H1 (cell line): ENCODE results near the gene CDH22. TPM values are rescaled to one million over a fixed set of nuclear protein-coding genes. Genes with fewer than 3 reads are reported as not detected.

Experiments used
- CHD7 ChIP-seq: fragments of 300-600 bp; sonication (generic); IDR thresholded peaks from 2 replicates; pipeline ENCODE4 v1.7.1; 2012; ENCODE audit warnings: low read length, moderate library complexity, mild to moderate bottlenecking, inconsistent platforms; ENCODE audit not compliant: insufficient replicate concordance
- EGR1 ChIP-seq: IDR thresholded peaks from 2 replicates; pipeline ENCODE4 v1.6.1; 2011; ENCODE audit warnings: low read depth, low read length, borderline replicate concordance
- GABPA ChIP-seq: IDR thresholded peaks from 2 replicates; pipeline ENCODE4 v1.6.1; 2011; ENCODE audit warnings: mild to moderate bottlenecking, low read length, moderate library complexity, borderline replicate concordance; ENCODE audit not compliant: insufficient read depth
- NANOG ChIP-seq: IDR thresholded peaks from 2 replicates; pipeline ENCODE4 v1.6.1; 2011; ENCODE audit warnings: low read length, low read depth, mild to moderate bottlenecking, inconsistent platforms; ENCODE audit not compliant: insufficient read depth, poor library complexity, severe bottlenecking
- RAD21 ChIP-seq, 2 experiments: IDR thresholded peaks in 1 of 2; conservative IDR thresholded peaks in 1 of 2; 2 replicates each; pipeline ENCODE4 v1.6.1; 2011; ENCODE audit warnings: low read depth in 2 of 2, low read length in 2 of 2, improper control_type of control experiment in 1 of 2, inconsistent platforms in 1 of 2, mild to moderate bottlenecking in 1 of 2, moderate library complexity in 1 of 2
- RNF2 ChIP-seq: fragments of 200-900, 300-1000 bp; sonication (generic); IDR thresholded peaks from 2 replicates; pipeline ENCODE4 v1.7.1; 2016; ENCODE audit warnings: borderline replicate concordance, low read depth, mild to moderate bottlenecking, antibody characterized with exemption, low read length; ENCODE audit not compliant: poor library complexity, severe bottlenecking; ENCODE audit errors: missing control alignments
- TAF7 ChIP-seq: optimal IDR thresholded peaks from 2 replicates; pipeline ENCODE3; 2011; ENCODE audit warnings: low read depth, mild to moderate bottlenecking, inconsistent platforms, low read length, moderate library complexity, borderline replicate concordance
- TCF12 ChIP-seq: IDR thresholded peaks from 2 replicates; pipeline ENCODE4 v1.6.1; 2011; ENCODE audit warnings: low read depth, mild to moderate bottlenecking, low read length
- polyA plus RNA-seq, 7 experiments: library from polyadenylated mRNA; depleted of rRNA in 3 of 7; stranded (reverse) in 5 of 7; unstranded in 2 of 7; fragments of >200 nt in 5 of 7; fragments of 200-250 nt in 2 of 7; gene quantifications; 1 replicate in 5 of 7; 2 replicates in 1 of 7; 4 replicates in 1 of 7; pipeline versions ENCODE4 v1.2.1 to v1.2.3, GENCODE V29; 2011 to 2013; ENCODE audit warnings: missing spikeins in 2 of 7, mixed read lengths in 2 of 7
- total RNA-seq: library from RNA; stranded (reverse); fragmentation: NEBNext Ultra II Directional; extraction: Animal tissue kit (Norgen Biotek cat#: 25700); gene quantifications from 2 replicates; pipeline ENCODE4 v1.2.1, GENCODE V29; 2021

CDH22 gene
- total and polyA plus RNA-seq, 2 of the 8 experiments (the other 6 are each of a cell fraction or from before 2014, with no cell fraction given): 0.35 to 0.39 TPM

GRCh38 chr20:46210672-46211330, 97.5 kb downstream of the CDH22 start (continued):
- no peak for TF ChIP-seq CHD7
- no peak for TF ChIP-seq GABPA
- no peak for TF ChIP-seq RNF2
- no peak for TF ChIP-seq TAF7
- no peak for TF ChIP-seq EGR1
- TF ChIP-seq RAD21 (IDR thresholded peaks at IDR 0.05 in 1 of 2, conservative IDR thresholded peaks at IDR 0.05 in 1 of 2; ENCODE audit: low read depth in 2 of 2, low read length in 2 of 2): no peak
- TF ChIP-seq NANOG: no peak
- no peak for TF ChIP-seq TCF12
